NCI-H2171 treated with DMSO at 0.1 percent for 48 hours (cell line): Measurements from ENCODE around the gene CCDC112.
"Not testable (repeated sequence)": the region's sequence is repeated elsewhere in the genome, so short reads cannot be mapped to it uniquely, and the experiment has no call there.

Experiments
- DNase-seq: peaks from one replicate; lab custom pipeline; 2025; lab: John Stamatoyannopoulos, UW

Gene CCDC112

GRCh38 chr5:115262011-115262320 is 34.5 kb downstream of the CCDC112 start:
- no peak for DNase-seq

GRCh38 chr5:115260248-115260647 is 36.2 kb downstream of the CCDC112 start:
- DNase-seq, result no peak

- no peak for DNase-seq
Measured at GRCh38 chr5:115257981-115258380, 38.5 kb downstream of the CCDC112 start.

- not testable (repeated sequence) for DNase-seq
Measured at GRCh38 chr5:115249379-115249778, 47.1 kb downstream of the CCDC112 start.

- DNase-seq, result peak; percentile 35
Measured at GRCh38 chr5:115246361-115246991, 50.0 kb downstream of the CCDC112 start.

- no peak for DNase-seq
Measured at GRCh38 chr5:115243412-115243811, 53.0 kb downstream of the CCDC112 start.

- no peak for DNase-seq
Measured at GRCh38 chr5:115241881-115242642, 54.4 kb downstream of the CCDC112 start.

GRCh38 chr5:115237066-115237465 is 59.4 kb downstream of the CCDC112 start:
- no peak for DNase-seq

GRCh38 chr5:115236599-115236998 is 59.9 kb downstream of the CCDC112 start:
- no peak for DNase-seq

GRCh38 chr5:115231598-115231997 is 64.9 kb downstream of the CCDC112 start:
- no peak for DNase-seq

GRCh38 chr5:115229606-115230005 is 66.8 kb downstream of the CCDC112 start:
- DNase-seq, result no peak

GRCh38 chr5:115227281-115227680 is 69.2 kb downstream of the CCDC112 start:
- DNase-seq, result no peak
